HUES6 (cell line): ENCODE measurements around the gene LMCD1.

ENCODE experiments used
- H3K27ac ChIP-seq: 2 replicates; pipeline ENCODE4 v1.7.0; 2013; ENCODE audit warnings: low read depth, mild to moderate bottlenecking, low read length, inconsistent platforms
- H3K27me3 ChIP-seq: 2 replicates; pipeline ENCODE4 v1.6.1; 2013; ENCODE audit warnings: low read length; ENCODE audit not compliant: control insufficient read depth, insufficient read depth
- H3K36me3 ChIP-seq: 2 replicates; pipeline ENCODE4 v1.6.1; 2013; ENCODE audit warnings: low read length; ENCODE audit not compliant: control insufficient read depth, insufficient read depth
- H3K4me1 ChIP-seq: 2 replicates; pipeline ENCODE4 v1.6.1; 2013; ENCODE audit warnings: low read length; ENCODE audit not compliant: control insufficient read depth, insufficient read depth
- H3K4me3 ChIP-seq: 2 replicates; pipeline ENCODE4 v1.5.1; 2013; ENCODE audit warnings: low read depth, low read length
- H3K9ac ChIP-seq: one replicate; pipeline ENCODE4 v1.6.1; 2013; ENCODE audit warnings: mild to moderate bottlenecking, low read length
- H3K9me3 ChIP-seq: 2 replicates; pipeline ENCODE4 v1.6.1; 2013; ENCODE audit warnings: low read depth, low read length; ENCODE audit not compliant: control insufficient read depth, insufficient read depth

Gene LMCD1

DNA sequence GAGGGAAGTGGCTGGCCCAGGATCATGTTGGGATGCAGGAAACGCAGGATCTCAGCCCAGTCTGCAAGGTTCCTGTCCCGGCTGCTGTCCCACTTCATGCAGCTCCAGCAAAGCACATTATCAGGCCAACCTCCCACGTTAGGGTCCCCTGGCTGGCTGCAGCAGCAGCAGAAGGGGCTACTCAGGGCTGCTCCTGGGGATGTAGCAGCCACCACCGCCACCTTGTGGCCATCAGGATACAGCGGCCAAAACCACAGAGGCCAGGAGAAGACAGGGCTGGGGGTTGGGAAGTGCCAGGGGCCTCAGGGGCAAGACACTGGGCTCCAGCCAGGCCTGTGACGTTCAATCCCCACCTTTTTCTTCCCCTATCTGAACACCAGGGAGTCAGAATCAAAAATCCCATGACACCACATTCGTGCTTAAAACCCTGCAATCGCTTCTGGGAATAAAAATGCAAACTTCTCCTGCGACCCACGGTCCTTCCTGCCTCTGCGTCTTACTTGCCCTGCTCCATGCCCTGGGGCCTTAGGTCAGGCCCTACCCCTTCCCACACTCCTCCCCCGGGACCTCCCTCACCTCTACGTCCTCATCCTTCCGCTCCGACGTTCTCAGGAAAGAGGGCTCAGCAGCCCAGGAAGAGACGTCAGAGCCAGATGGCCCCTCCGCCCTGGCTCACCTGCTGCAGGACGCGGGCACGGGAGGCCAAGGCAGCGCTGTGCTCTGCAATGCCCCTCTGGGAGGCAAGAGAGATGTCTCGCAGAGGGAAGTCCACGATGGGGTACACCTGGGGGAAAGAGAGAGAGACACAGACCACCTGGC lies 121.5 kb downstream of the LMCD1 start:
- Histone ChIP-seq H3K27me3 (0 out of 2 replicates have a peak, but pooled peaks cover 5% of the 10 kb centered on the region), H3K4me1 (peaks cover 13% of the 10 kb centered on the region), H3K4me3 (peak overlapping the region; percentile 10; the same call in 1 of the 2 replicates), H3K9ac (no peak overlapping the region), H3K27ac (no peak overlapping the region), H3K36me3 (no peaks in the 10 kb centered on the region), H3K9me3 (peaks cover 13% of the 10 kb centered on the region)

- H3K27ac ChIP-seq: no peak overlapping the region
- no peak overlapping the region for H3K4me3 ChIP-seq
- peaks cover 10% of the 10 kb centered on the region for H3K9me3 ChIP-seq
- 0 out of 2 replicates have a peak, but pooled peaks cover 5% of the 10 kb centered on the region for H3K27me3 ChIP-seq
- no peak overlapping the region for H3K9ac ChIP-seq
- H3K4me1 ChIP-seq: peaks cover 13% of the 10 kb centered on the region
- no peaks in the 10 kb centered on the region for H3K36me3 ChIP-seq
Measured at GRCh38 chr3:8623741-8624140, 122.1 kb downstream of the LMCD1 start.
